T-helper 2 cell treated with Interferon-gamma antibody and Interleukin-4, amounts not matched to agents 100 ng/mL and 5 ng/mL, for 36 hours (primary cell): ENCODE results near the gene HELZ. TPM values are rescaled to one million over a fixed set of nuclear protein-coding genes. Genes with fewer than 3 reads are reported as not detected.
"Not testable (repeated sequence)": the region's sequence is repeated elsewhere in the genome, so short reads cannot be mapped to it uniquely, and the experiment has no call there.

Experiments
- intact Hi-C: fragments of 100-400 bp; cut with micrococcal nuclease; formaldehyde crosslinking; loops from one replicate; pipeline ENCODE4 v1.15.1; 2023
- total RNA-seq: library from RNA; stranded (reverse); gene quantifications from 2 replicates; pipeline ENCODE4 v1.2.3, GENCODE V29; 2022

The HELZ gene
- total RNA-seq, 1 donor from 2014 or later, result 64.1 TPM

DNA sequence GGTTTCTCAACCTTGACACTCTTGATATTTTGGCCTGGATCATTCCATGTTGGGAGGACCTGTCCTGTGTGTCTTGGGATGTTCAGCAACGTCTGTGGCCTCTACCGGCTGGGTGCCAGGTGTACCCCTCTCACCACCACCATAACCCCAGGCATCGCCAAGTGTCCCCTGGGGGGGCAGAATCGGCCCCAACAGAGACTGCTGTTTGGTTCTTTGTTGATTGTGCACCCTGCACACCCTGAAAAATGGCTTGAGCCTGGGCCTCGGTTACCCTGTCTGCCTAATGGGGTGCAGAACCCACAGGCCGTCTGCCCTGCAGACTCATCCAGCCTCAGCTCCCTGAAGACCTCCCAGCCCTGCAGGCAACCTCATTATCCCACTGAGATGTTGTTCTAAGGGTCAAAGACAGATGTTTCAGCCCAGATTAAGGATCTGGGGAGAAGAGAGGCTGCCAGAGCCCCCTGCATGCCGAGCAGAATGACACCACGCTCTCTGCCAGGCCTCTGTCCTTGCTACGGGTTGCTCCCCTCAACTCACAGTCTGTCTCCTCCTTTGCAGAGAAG lies 191.5 kb downstream of the HELZ start:
- intact Hi-C loops, result no loop called here

DNA sequence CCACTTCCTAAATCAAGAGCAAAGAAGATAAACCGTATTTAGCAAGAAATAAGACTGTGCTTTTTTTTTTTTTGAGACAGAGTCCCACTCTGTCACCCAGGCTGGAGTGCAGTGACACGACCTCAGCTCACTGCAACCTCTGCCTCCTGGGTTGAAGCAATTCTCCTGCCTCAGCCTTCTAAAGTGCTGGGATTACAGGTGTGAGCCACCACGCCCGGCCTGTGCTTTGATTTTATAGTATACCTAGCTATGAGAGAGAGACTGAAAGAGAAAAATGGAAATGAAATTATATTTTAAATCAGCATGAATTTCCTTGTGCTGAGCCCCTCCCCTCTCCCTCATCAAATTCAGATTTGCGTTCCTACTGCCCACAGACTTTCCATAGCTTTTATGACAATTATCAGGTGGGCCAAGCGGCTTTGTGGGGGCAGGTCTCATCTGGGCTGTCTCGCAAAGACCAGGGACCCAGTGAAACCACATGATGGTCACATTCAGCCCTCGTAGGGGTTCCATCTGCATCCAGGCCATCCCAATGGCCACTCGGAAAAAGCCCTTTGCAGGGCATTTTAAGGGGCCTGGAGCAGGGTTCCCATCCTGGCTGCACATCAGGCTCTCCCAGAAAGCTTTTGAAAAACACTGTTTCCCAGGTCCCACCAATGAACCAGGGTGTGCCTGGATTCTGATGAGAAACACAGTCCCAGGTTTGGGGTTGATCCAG lies 192.1 kb downstream of the HELZ start:
- intact Hi-C loops, result no loop called here

DNA sequence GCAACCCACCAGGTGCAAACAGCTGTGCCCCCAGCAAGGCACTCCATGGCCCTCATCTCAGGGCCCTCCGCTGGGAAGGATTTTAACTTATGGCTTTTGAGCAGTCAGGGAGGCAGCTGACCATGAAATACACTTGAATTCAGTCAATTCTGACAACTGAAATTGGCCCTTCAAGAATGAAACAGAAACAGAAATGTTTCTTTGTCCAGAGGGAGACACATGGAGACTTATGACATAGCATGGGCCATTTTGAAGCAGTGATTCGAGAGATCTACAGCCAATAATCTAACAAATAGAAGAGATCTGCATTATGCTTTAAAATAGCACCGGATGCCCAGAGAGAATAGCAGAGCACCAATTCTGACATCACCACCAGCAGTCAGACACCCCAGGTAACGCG lies 193.2 kb downstream of the HELZ start:
- intact Hi-C loops, result no loop called here

DNA sequence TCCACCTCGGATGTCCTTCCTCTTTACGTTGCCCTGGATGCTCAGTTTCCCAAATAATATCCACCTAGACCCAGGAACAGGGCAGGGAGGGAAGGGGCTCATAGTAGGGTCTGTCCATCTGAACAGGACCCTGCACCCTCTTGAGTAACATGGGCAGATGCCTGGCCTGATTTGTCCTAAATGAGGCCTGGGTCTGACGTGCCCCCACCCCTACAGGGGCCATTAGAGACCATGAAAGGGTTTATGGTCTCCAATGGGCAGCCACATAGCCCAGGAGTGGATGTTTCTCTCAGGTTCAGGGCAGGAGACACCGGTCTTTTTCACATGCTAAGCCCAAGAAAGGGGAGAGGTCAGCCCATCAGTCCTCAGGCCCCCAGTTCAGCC lies 193.8 kb downstream of the HELZ start:
- intact Hi-C loops, result no loop called here

DNA sequence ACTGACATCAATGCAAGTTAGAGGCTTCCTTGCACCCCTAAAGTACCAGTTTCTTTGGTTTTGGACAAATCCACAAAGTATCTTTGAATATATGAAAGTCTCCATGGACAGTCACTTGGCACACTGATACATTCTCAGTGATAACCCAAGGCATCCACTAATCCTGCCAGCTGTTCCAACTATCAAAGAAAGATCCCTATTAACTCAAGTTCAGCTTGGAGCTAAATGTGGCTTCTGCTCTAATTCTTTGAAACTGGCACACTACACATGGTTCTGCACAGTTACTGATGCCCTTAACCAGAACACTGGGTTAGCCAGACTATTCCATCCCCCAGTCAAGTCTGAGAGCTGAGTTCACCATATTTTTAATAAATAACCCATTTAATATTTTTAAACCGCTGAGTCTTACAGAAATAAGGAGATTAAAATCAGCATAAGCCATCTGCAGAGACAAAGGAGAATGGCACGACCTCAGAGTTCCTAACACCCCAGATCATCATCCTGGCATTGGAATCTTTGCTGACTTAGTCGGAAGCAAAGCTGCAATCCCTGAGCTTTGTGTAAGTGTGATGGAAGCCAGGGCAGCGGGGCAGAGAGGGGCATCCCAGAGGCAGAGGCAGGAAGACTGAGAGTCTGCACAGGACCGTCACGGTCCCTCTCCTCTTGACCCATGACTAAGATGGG lies 194.4 kb downstream of the HELZ start:
- intact Hi-C loops, result no loop called here

DNA sequence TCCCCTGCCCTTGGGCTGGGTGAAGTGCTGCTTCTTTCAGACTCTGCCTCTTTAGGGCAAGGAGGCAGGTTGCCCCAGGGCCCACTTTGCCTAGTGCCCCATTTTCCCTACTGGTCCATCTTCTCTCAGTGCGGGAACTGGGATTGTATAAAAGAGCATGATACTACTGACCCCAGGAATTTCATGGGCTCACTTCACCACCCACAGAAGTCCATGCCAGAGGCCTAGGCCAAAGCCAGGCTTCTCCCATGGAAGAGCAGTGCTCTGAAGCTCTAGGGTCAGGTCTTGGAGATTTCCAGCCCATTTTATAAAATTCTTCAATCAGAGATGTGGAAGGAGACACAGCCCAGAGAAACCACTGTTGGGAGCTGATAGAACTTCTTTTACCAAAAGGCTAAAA lies 194.9 kb downstream of the HELZ start:
- intact Hi-C loops, result no loop called here

DNA sequence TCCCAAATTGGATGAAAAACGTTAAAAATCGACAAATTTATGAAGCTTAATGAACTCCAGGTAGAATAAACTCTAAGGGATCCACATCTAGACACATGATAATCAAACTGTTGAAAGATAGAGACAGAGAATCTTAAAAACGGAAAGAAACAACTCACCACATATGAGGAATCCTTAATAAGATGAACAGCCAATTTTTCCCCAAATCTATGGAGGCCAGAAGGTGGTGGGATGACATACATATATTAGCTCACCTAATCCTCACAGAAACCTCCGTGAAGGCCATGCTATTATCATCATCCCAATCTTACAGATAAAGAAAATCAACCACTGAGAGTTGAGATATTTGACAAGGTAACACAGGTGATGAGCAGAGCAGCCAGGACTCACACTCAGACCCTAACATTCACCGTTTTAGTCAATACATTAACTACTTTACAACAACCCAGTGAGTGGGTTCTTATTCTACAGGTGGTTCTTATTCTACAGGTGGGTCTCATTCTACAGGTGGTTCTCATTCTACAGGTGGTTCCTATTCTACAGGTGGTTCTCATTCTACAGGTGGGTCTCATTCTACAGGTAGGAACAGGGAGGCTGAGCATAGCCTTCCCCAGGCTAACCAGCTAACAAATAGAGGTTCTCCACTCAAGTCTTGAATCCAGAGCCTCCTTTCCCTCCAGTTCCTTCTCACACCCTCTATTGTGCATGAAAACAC lies 195.8 kb downstream of the HELZ start:
- intact Hi-C loops, result no loop called here

DNA sequence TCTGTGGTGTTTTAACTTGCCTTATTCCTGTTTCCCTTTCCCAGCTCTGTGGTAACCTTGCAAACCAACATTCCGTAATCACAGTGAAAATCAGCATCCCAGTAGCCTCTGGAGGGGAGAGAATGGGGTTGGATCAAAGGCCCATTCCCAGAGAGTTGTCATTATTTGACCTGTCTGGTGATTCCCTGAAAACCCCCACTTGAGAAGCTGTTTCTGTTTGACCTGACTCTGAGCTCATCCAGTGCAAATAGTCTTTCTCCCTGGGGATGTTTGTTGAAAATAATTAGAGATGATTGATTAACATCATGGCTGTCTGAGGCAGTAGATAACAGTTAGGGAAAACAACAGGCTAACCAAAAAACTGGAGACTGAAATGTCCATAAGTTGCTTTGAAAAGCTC lies 197.6 kb downstream of the HELZ start:
- intact Hi-C loops, result no loop called here

DNA sequence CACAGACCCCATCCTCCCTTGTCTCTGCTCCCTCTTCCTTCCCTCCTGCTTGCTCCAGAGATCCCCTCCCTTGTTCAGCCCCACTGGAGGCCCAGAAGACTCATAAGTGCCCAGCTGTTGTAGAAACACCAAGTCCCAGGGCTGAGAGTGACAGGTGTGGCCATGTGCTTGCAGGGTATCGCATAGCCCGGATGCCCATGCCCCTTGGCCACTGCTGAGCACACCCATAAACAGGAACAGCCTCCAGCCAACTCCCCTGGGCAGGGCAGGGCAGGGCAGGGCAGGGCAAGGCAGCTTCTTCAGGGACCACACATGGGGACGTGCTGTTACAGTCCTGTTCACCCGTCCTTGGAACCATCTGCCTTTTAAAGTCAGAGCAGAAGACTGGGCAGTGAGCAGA lies 198.6 kb downstream of the HELZ start:
- intact Hi-C loops, result no loop called here

DNA sequence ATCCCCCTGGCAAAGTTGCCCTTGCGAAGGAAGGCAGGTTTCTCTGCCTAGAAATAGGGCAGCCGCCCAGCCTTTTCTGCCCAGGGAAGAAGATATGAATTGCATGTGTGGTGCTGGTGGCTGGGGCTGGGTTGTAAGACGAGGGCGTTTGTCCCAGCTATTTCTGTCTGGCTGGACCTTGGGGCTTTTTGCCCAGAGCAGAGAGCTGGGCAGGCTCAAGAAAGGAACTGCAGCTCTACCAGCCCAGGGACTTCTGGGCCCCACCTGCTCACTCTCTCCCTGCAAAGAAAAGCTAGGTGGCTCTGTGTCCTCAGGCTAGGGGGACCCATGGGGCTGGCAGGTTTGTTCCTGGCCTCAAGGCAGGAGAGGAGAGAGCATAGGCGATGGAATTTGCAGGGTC lies 200.1 kb downstream of the HELZ start:
- intact Hi-C loops, result no loop called here

DNA sequence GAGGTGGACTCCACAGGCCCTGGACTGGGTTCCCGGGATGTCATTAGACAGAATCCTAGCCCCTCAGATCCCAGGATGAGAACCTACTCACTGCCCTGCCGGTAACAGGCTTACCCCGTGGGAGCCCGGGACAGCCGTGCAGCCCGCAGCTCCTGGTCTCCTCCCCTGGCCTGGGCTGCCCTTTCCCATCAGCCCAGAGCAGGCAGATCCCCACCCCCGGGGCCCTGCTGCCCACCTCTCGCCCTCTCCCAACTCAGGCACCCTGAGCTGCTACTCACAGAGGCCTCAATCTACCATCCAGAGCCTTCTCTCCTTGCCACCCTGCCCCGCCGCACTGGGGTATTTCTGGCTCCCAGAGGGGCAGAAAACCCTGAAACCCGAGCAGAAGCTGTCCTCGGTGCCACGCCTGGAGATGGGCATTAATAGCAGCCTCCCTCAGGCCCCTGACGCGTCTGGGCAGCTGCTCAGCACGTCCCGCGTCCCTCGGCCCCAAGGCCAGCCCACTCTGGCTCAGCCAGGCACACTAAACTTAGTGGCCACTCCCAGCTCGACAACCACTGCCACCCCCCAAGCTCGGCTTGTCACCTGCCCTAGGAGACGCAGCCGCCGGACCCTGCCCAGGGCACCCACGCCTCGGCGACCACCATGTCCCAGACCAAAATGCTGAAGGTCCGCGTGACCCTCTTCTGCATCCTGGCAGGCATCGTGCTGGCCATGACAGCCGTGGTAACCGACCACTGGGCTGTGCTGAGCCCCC lies 200.8 kb downstream of the HELZ start, which contains the start of gene CACNG1:
Gene CACNG1 (plus strand): TSS at position 539 of the 757 bp plus-strand sequence. CDS start 107 bp downstream, at position 646.
- intact Hi-C loops, result no loop called here

DNA sequence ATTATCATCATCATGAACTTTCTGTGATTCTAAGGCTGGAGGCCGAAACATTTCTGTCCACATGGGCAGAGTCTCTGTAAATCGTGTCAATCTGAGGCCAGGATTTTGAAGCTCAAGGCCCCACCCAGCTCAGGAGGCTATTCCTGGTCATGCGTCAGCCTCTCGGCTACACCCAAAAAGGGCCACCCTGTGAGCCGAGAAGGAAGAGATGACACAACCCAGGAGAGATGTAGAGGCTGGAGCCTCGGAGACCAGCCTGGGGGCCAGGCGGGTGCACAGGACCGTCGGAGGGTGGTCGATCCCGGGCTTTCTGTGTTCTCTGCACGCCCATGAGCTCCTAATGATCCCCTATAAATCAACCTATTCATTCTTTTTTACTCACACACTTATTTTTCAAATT lies 201.7 kb downstream of the HELZ start:
- intact Hi-C loops, result no loop called here

DNA sequence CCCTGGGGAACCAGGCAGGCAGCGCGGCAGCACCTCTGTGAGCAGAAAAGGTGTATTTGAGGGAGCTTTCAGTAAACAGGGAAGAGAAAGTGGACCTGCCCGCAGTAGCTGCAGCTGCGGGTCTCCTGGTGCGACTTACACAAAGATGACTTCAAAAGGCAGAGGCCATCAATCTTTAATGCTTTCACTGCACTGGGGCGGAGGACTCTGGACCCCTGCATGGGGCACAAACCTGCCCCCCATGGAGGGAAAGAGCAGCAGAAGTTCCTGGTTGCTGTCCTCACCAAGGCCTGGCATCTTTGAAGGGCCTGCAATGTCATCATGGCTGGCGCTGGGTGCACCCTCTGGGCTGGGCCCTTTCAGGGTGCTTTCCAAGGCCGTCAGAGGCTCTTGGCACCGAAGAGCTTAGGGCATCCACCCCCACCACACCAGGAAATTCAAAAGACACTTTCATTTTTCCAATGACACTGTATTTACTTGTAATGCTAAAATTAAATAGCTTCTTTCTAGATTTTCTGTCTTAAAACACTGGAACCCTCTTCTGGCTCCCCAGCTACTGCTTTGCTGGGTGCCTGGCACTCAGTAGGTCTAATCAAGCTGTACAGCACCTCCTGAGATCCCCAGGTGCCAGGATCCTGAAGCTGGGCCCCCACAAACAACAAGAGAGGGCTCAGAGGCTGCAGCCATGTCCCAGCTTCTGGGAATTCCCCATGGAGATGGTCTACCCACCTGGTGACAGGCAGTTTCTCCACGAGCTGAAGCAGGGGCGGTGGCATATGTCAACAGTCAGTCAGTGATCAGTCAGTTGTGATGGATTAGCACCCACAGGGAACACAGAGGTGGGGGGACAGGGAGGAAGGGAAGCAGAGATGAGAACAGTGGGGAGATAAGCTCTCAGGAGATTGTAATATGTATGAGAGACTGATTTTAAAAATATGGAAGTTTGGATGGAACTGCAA lies 202.8 kb downstream of the HELZ start:
- intact Hi-C loops, result no loop called here

DNA sequence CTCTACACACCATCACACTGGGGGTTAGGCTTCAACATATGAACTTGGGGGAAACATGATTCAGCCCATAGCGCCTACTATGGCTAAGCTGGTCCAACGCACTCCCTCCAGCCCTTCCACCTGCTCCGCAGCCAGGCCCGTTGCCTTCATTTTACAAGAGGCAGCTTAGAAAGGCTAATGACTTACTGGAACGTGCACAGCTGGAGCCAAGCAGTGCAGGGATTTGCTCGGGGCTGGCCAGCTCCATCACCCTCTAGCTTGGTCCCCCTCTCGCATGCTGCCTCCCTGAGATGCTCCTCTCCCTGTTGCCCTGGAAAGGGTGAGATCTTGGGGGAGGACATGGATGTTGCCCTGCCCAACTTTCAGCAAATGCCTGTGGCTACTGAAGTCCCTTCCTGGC lies 203.5 kb downstream of the HELZ start:
- intact Hi-C loops, result no loop called here

DNA sequence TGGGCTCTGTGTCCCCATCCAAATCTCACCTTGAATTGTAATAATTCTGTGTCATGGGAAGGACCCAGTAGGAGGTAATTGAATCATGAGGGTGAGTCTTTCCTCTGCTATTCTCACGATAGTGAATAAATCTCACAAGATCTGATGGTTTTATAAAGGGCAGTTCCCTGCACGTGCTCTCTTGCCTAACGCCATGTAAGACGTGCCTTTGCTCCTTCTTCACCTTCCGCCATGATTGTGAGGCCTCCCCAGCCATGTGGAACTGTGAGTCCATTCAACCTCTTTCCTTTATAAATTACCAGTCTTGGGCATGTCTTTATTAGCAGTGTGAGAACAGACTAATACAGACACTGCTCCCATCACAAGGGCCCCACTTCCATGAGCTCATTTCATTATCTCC lies 203.9 kb downstream of the HELZ start:
- intact Hi-C loops, result not testable (repeated sequence)

DNA sequence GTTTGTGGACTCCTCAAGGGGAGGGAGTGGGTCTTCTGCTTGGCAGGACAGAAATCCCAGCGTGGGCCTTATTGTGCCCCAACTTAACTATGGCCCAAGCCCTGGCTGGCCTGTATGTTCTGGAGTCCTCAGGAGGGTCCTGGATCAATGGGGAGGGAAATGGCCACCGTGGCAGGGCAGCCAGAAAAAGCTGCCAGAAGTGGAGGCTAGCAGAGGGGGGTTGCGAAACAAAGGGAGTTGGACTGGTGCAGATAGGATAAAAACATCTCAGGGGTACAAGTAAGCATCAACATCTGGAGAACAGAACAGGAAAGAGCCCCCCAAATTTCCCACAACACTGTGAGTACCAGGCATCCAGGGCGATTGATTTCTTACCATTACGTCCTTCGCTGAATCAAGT lies 204.3 kb downstream of the HELZ start:
- intact Hi-C loops, result no loop called here

DNA sequence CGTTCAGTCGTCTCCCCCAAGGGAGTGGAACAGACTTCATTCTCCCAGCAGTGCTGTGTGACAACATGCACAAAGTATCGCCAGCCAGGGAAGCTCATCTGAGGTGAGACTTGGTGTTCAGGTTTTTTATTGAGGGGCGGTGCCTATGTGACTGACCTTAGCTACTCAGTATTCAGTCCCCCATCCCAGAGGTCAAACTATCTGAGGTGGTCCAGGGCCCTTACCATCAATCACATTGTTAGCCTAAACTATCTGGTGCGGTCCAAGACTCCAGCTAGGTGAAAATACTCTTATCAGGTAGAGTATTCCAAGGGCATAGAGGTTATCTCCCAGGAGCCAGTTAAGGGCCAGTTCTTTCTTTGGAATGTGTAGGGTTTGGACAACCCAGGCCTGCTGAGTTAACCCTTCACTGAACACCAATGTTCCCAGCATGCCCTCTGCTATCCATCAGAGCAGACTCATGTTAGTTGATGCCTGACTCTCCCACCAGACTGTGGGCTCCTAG lies 206.1 kb downstream of the HELZ start:
- intact Hi-C loops, result no loop called here

DNA sequence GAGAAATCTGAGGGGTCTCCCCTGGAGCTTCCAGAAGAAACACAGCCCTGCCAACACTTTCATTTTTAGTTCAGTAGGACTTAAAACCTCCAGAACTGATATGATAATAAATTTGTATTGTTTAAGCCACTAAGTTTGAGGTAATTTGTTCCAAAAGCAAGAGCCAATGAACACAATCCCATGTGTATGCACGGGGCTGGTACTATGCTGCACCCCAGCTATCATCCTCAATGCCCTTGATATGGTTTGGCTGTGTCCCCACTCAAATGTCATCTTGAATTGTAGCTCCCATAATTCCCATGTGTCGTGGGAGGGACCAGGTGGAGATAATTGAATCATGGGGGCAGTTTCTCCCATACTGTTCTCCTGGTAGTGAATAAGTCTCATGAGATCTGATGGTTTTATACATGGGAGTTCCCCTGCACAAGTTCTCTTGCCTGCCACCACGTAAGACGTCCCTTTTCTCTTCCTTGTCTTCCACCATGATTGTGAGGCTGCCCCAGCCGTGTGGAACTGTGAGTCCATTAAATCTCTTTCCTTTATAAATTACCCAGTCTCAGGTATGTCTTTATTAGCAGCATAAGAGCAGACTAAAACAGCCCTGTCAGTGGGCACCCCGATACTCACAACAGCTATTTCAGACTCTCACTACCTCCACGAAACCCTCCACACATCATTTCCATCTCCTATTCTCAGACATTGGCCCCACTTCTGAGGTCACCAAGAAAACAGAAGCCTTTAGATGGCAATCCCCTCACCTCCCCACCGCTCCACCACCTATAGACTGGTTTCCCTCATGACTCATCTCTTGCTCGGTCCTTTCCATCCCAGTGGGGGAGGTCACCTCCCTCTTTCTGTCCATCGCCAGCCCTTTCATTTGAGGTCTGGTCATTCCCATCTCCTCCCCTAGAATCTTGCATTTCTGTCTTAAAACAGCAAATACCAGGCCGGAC lies 209.6 kb downstream of the HELZ start:
- intact Hi-C loops, result no loop called here

DNA sequence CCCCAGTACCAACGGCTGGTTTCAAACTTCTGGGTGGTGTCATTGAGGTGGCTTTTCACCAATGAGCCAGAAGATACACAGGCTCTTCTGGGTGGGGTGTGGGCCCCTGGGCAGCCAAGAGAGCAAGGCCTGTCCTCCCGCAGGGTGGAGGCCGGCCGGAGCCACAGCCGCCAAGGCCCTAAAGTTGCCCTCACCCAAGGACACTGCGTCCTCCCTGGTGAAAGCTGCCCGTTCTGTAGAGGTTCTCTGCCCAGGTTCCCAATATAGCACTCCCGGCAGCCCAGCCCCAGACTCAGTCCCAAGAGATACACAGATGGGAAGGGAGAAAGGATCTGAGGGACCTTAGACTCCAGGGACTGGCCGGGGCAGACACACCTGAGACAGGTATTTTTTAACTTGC lies 211.4 kb downstream of the HELZ start:
- intact Hi-C loops, result no loop called here
